WTC11 (cell line): ENCODE measurements around the gene PMF1. TPM values are rescaled to one million over a fixed set of nuclear protein-coding genes. Genes with fewer than 3 reads are reported as not detected.

Experiments used
- ATAC-seq: fragments of 200-7000 bp; cut with Tn5 transposase; 2 replicates; pipeline ENCODE4 v1.10.0; 2021; ENCODE audit warnings: mild to moderate bottlenecking, moderate library complexity
- CTCF ChIA-PET: fragments of 300-600 bp; sonication (Branson Sonifier 250); formaldehyde crosslinking; loops from one replicate; lab custom pipeline; 2021; ENCODE audit warnings: antibody characterized with exemption; lab: Charles Lee
- POLR2A ChIA-PET: fragments of 350-600 bp; sonication (Branson Sonifier 250); formaldehyde crosslinking; loops from one replicate; lab custom pipeline; 2021; ENCODE audit warnings: antibody characterized with exemption; lab: Charles Lee
- DNase-seq: peaks from one replicate; pipeline ENCODE4 v3.0.0; 2021; ENCODE audit warnings: low spot score
- H3K27ac Mint-ChIP-seq: 2 replicates; pipeline ENCODE4 v1.8.0; 2021; ENCODE audit warnings: mixed read lengths
- H3K27me3 Mint-ChIP-seq: 2 replicates; pipeline ENCODE4 v1.8.0; 2021; ENCODE audit warnings: low read depth, mild to moderate bottlenecking, moderate library complexity, mixed read lengths
- H3K36me3 Mint-ChIP-seq: 2 replicates; pipeline ENCODE4 v1.8.0; 2021; ENCODE audit warnings: mixed read lengths
- H3K4me1 Mint-ChIP-seq: 2 replicates; pipeline ENCODE4 v1.8.0; 2022; ENCODE audit warnings: mixed read lengths
- H3K4me3 Mint-ChIP-seq: 2 replicates; pipeline ENCODE4 v1.8.0; 2021; ENCODE audit warnings: mild to moderate bottlenecking, moderate library complexity, mixed read lengths
- H3K9me3 Mint-ChIP-seq: 2 replicates; pipeline ENCODE4 v1.8.0; 2021; ENCODE audit warnings: mixed read lengths
- ATF2 ChIP-seq: sonication (generic); formaldehyde crosslinking; IDR thresholded peaks from 2 replicates; pipeline ENCODE4 v1.8.1; 2022; ENCODE audit warnings: low read depth, missing genetic modification reagents, borderline replicate concordance
- CBFB ChIP-seq: sonication (generic); formaldehyde crosslinking; IDR thresholded peaks from 2 replicates; pipeline ENCODE4 v1.8.1; 2022; ENCODE audit warnings: mild to moderate bottlenecking, low read depth, missing genetic modification reagents
- E2F4 ChIP-seq: sonication (generic); formaldehyde crosslinking; IDR thresholded peaks from 2 replicates; pipeline ENCODE4 v1.8.1; 2022; ENCODE audit warnings: low read depth, mild to moderate bottlenecking, moderate library complexity, missing genetic modification reagents, borderline replicate concordance
- ERG ChIP-seq: fragments of 250-450 bp; sonication (Bioruptor Pico); IDR thresholded peaks from 2 replicates; pipeline ENCODE4 v1.8.0; 2021; ENCODE audit warnings: mild to moderate bottlenecking
- ESRRA ChIP-seq: sonication (generic); formaldehyde crosslinking; IDR thresholded peaks from 2 replicates; pipeline ENCODE4 v1.8.1; 2022; ENCODE audit warnings: mild to moderate bottlenecking, missing genetic modification reagents, borderline replicate concordance
- FOXP4 ChIP-seq: sonication (generic); formaldehyde crosslinking; IDR thresholded peaks from 2 replicates; pipeline ENCODE4 v1.8.0; 2022; ENCODE audit warnings: mild to moderate bottlenecking, missing genetic modification reagents
- HMGA2 ChIP-seq: fragments of 250-450 bp; sonication (Bioruptor Pico); IDR thresholded peaks from 2 replicates; pipeline ENCODE4 v1.4.0; 2021; ENCODE audit warnings: mild to moderate bottlenecking, moderate library complexity
- IRF1 ChIP-seq: sonication (generic); formaldehyde crosslinking; IDR thresholded peaks from 2 replicates; pipeline ENCODE4 v1.8.0; 2023; ENCODE audit warnings: missing genetic modification reagents
- JAZF1 ChIP-seq: fragments of 250-450 bp; sonication (Bioruptor Pico); IDR thresholded peaks from 2 replicates; pipeline ENCODE4 v1.9.0; 2021; ENCODE audit warnings: moderate library complexity, mild to moderate bottlenecking, inconsistent platforms
- KAT7 ChIP-seq: sonication (generic); formaldehyde crosslinking; IDR thresholded peaks from 2 replicates; pipeline ENCODE4 v1.8.1; 2023; ENCODE audit warnings: missing genetic modification reagents, mild to moderate bottlenecking, borderline replicate concordance
- MAX ChIP-seq: sonication (generic); formaldehyde crosslinking; IDR thresholded peaks from 2 replicates; pipeline ENCODE4 v1.8.0; 2022; ENCODE audit warnings: mild to moderate bottlenecking, missing genetic modification reagents
- RELA ChIP-seq: sonication (generic); formaldehyde crosslinking; IDR thresholded peaks from 2 replicates; pipeline ENCODE4 v1.8.1; 2022; ENCODE audit warnings: missing genetic modification reagents, mild to moderate bottlenecking, borderline replicate concordance
- SMAD4 ChIP-seq: sonication (generic); formaldehyde crosslinking; IDR thresholded peaks from 2 replicates; pipeline ENCODE4 v1.8.0; 2022; ENCODE audit warnings: mild to moderate bottlenecking, missing genetic modification reagents
- SOX15 ChIP-seq: fragments of 250-450 bp; sonication (Bioruptor Pico); IDR thresholded peaks from 2 replicates; pipeline ENCODE4 v1.9.0; 2021; ENCODE audit warnings: mild to moderate bottlenecking
- SP1 ChIP-seq: sonication (generic); formaldehyde crosslinking; conservative IDR thresholded peaks from 2 replicates; pipeline ENCODE4 v1.8.1; 2022; ENCODE audit warnings: missing genetic modification reagents
- STAT6 ChIP-seq: sonication (generic); formaldehyde crosslinking; conservative IDR thresholded peaks from 2 replicates; pipeline ENCODE4 v1.8.1; 2023; ENCODE audit warnings: mild to moderate bottlenecking, low read depth, missing genetic modification reagents, moderate library complexity
- TEAD4 ChIP-seq: sonication (generic); formaldehyde crosslinking; IDR thresholded peaks from 2 replicates; pipeline ENCODE4 v1.8.0; 2022; ENCODE audit warnings: mild to moderate bottlenecking, missing genetic modification reagents
- ZBTB43 ChIP-seq: sonication (generic); formaldehyde crosslinking; IDR thresholded peaks from 2 replicates; pipeline ENCODE4 v1.8.1; 2023; ENCODE audit warnings: mild to moderate bottlenecking, missing genetic modification reagents
- ZMAT4 ChIP-seq: fragments of 250-450 bp; sonication (Bioruptor Pico); IDR thresholded peaks from 2 replicates; pipeline ENCODE4 v1.9.0; 2021; ENCODE audit warnings: mild to moderate bottlenecking
- ZNF121 ChIP-seq: sonication (generic); formaldehyde crosslinking; IDR thresholded peaks from 2 replicates; pipeline ENCODE4 v1.8.0; 2023; ENCODE audit warnings: missing genetic modification reagents
- ZNF317 ChIP-seq: sonication (generic); formaldehyde crosslinking; IDR thresholded peaks from 2 replicates; pipeline ENCODE4 v1.8.1; 2023; ENCODE audit warnings: low read depth, mild to moderate bottlenecking, moderate library complexity, missing genetic modification reagents, borderline replicate concordance
- total RNA-seq: library from RNA; stranded (reverse); gene quantifications from 3 replicates; pipeline ENCODE4 v1.2.3, GENCODE V29; 2021

PMF1 gene
- total RNA-seq, 1 experiment from 2014 or later, result 129 TPM

- TF ChIP-seq ZBTB43 (CRISPR knock-in tag) (peak; percentile 69), FOXP4 (CRISPR knock-in tag) (0 out of 2 replicates have a peak, but pooled peaks have one; percentile 62), ZNF317 (CRISPR knock-in tag) (no peak), ZMAT4 (CRISPR knock-in tag) (no peak), SP1 (peak; percentile 84), SMAD4 (CRISPR knock-in tag) (no peak), TEAD4 (CRISPR knock-in tag) (no peak), JAZF1 (CRISPR knock-in tag) (no peak), ESRRA (CRISPR knock-in tag) (0 out of 2 replicates have a peak, but pooled peaks have one; percentile 20), E2F4 (CRISPR knock-in tag) (0 out of 2 replicates have a peak, but pooled peaks have one; percentile 39), ERG (CRISPR knock-in tag) (no peak), ZNF121 (CRISPR knock-in tag) (no peak), HMGA2 (CRISPR knock-in tag) (no peak), KAT7 (CRISPR knock-in tag) (0 out of 2 replicates have a peak, but pooled peaks have one; percentile 36), ATF2 (CRISPR knock-in tag) (no peak), CBFB (no peak), IRF1 (no peak)
Observed at GRCh38 chr1:156212833-156213643, at the start of gene PMF1 (continued).

GRCh38 chr1:156163712-156164111, 49.1 kb upstream of the PMF1 start:
- 0 out of 2 replicates have a peak, but pooled peaks cover 4% of the 10 kb centered on the region for H3K36me3 Mint-ChIP-seq
- H3K9me3 Mint-ChIP-seq, result no peaks in the 10 kb centered on the region
- DNase-seq, result no peak
- H3K4me1 Mint-ChIP-seq, result peaks cover 20% of the 10 kb centered on the region
- ChIA-PET CTCF (interaction anchor here (0.5 to 4.1 kb wide), 11 partner anchors 9 to 361 kb away, joined by 3 to 18 read pairs (median 3); no protein-coding TSS in a partner anchor), POLR2A (no interaction called here)
- ATAC-seq, result no peak
- H3K27me3 Mint-ChIP-seq, result no peaks in the 10 kb centered on the region
- H3K27ac Mint-ChIP-seq, result no peak overlapping the region
- no peak overlapping the region for H3K4me3 Mint-ChIP-seq
- TF ChIP-seq MAX, result no peak
- no peak for TF ChIP-seq SOX15 (CRISPR knock-in tag)
- TF ChIP-seq RELA (CRISPR knock-in tag), result no peak
- TF ChIP-seq E2F4 (CRISPR knock-in tag), result no peak
- no peak for TF ChIP-seq STAT6 (CRISPR knock-in tag)
- TF ChIP-seq KAT7 (CRISPR knock-in tag), result no peak
